ENCODE results near the gene FCHSD1.

The FCHSD1 gene

GRCh38 chr5:141657937-141658545 is 6.8 kb upstream of the FCHSD1 start:
- Histone ChIP-seq H3K36me3 (ENCODE audit: control insufficient read depth, insufficient read depth, low read length) (peaks cover 6% of the 10 kb centered on the region), H3K4me3 (ENCODE audit: insufficient read depth, low read depth, low read length) (no peak overlapping the region), H3K27me3 (ENCODE audit: control insufficient read depth, insufficient read depth, low read length, poor library complexity, severe bottlenecking) (no peaks in the 10 kb centered on the region), H3K9me3 (ENCODE audit: control insufficient read depth, low read length) (no peaks in the 10 kb centered on the region), H3K4me1 (ENCODE audit: control insufficient read depth, insufficient read depth, low read length) (no peaks in the 10 kb centered on the region), H3K27ac (ENCODE audit: insufficient read depth, low read depth, low read length, poor library complexity, severe bottlenecking) (no peak overlapping the region)
- WGBS, 2 experiments, result 87 to 93% methylated on average over 8 of the region's 8 CpGs

- Histone ChIP-seq H3K4me3 (ENCODE audit: insufficient read depth, low read depth, low read length) (no peak overlapping the region), H3K27ac (ENCODE audit: insufficient read depth, low read depth, low read length, poor library complexity, severe bottlenecking) (no peak overlapping the region), H3K9me3 (ENCODE audit: control insufficient read depth, low read length) (no peaks in the 10 kb centered on the region), H3K27me3 (ENCODE audit: control insufficient read depth, insufficient read depth, low read length, poor library complexity, severe bottlenecking) (peaks cover 2% of the 10 kb centered on the region), H3K36me3 (ENCODE audit: control insufficient read depth, insufficient read depth, low read length) (peaks cover 6% of the 10 kb centered on the region), H3K4me1 (ENCODE audit: control insufficient read depth, insufficient read depth, low read length) (no peaks in the 10 kb centered on the region)
- WGBS, 2 experiments, result 93 to 96% methylated on average over 1 of the region's 1 CpG
These were observed 6.2 kb upstream of the FCHSD1 start for GRCh38 chr5:141657404-141657803.

GRCh38 chr5:141656396-141656795 is 5.2 kb upstream of the FCHSD1 start:
- Histone ChIP-seq H3K27ac (ENCODE audit: insufficient read depth, low read depth, low read length, poor library complexity, severe bottlenecking) (no peak overlapping the region), H3K9me3 (ENCODE audit: control insufficient read depth, low read length) (no peaks in the 10 kb centered on the region), H3K36me3 (ENCODE audit: control insufficient read depth, insufficient read depth, low read length) (peaks cover 6% of the 10 kb centered on the region), H3K4me1 (ENCODE audit: control insufficient read depth, insufficient read depth, low read length) (no peaks in the 10 kb centered on the region), H3K27me3 (ENCODE audit: control insufficient read depth, insufficient read depth, low read length, poor library complexity, severe bottlenecking) (peaks cover 12% of the 10 kb centered on the region), H3K4me3 (ENCODE audit: insufficient read depth, low read depth, low read length) (no peak overlapping the region)
- WGBS, 2 experiments, result 93 to 94% methylated on average over 9 of the region's 9 CpGs

- 89 to 91% methylated on average over 7 of the region's 7 CpGs for WGBS, 2 experiments
- Histone ChIP-seq H3K4me3 (ENCODE audit: insufficient read depth, low read depth, low read length) (no peak overlapping the region), H3K4me1 (ENCODE audit: control insufficient read depth, insufficient read depth, low read length) (no peaks in the 10 kb centered on the region), H3K9me3 (ENCODE audit: control insufficient read depth, low read length) (no peaks in the 10 kb centered on the region), H3K27ac (ENCODE audit: insufficient read depth, low read depth, low read length, poor library complexity, severe bottlenecking) (no peak overlapping the region), H3K27me3 (ENCODE audit: control insufficient read depth, insufficient read depth, low read length, poor library complexity, severe bottlenecking) (peaks cover 16% of the 10 kb centered on the region), H3K36me3 (ENCODE audit: control insufficient read depth, insufficient read depth, low read length) (peaks cover 6% of the 10 kb centered on the region)
These were observed 3.8 kb upstream of the FCHSD1 start for GRCh38 chr5:141655020-141655419.

GRCh38 chr5:141654298-141654697 is 3.1 kb upstream of the FCHSD1 start:
- WGBS, 2 experiments, result 88 to 100% methylated on average over 1 to 2 of the region's 2 CpGs
- peaks cover 16% of the 10 kb centered on the region for H3K27me3 ChIP-seq (ENCODE audit: control insufficient read depth, insufficient read depth, low read length, poor library complexity, severe bottlenecking)
- no peaks in the 10 kb centered on the region for H3K9me3 ChIP-seq (ENCODE audit: control insufficient read depth, low read length)
- no peaks in the 10 kb centered on the region for H3K4me1 ChIP-seq (ENCODE audit: control insufficient read depth, insufficient read depth, low read length)
- peaks cover 6% of the 10 kb centered on the region for H3K36me3 ChIP-seq (ENCODE audit: control insufficient read depth, insufficient read depth, low read length)
- no peak overlapping the region for H3K4me3 ChIP-seq (ENCODE audit: insufficient read depth, low read depth, low read length)
- no peak overlapping the region for H3K27ac ChIP-seq (ENCODE audit: insufficient read depth, low read depth, low read length, poor library complexity, severe bottlenecking)

- peak overlapping the region; percentile 58 for H3K4me3 ChIP-seq (ENCODE audit: insufficient read depth, low read depth, low read length)
- peaks cover 16% of the 10 kb centered on the region for H3K27me3 ChIP-seq (ENCODE audit: control insufficient read depth, insufficient read depth, low read length, poor library complexity, severe bottlenecking)
- WGBS, 2 experiments, result 62 to 73% methylated on average over 9 of the region's 9 CpGs
- H3K36me3 ChIP-seq (ENCODE audit: control insufficient read depth, insufficient read depth, low read length), result peaks cover 6% of the 10 kb centered on the region
- H3K27ac ChIP-seq (ENCODE audit: insufficient read depth, low read depth, low read length, poor library complexity, severe bottlenecking), result no peak overlapping the region
- no peaks in the 10 kb centered on the region for H3K9me3 ChIP-seq (ENCODE audit: control insufficient read depth, low read length)
- no peaks in the 10 kb centered on the region for H3K4me1 ChIP-seq (ENCODE audit: control insufficient read depth, insufficient read depth, low read length)
These were observed 499 bp upstream of the FCHSD1 start for GRCh38 chr5:141651728-141652105.

GRCh38 chr5:141649972-141650371 is 1.2 kb downstream of the FCHSD1 start:
- no peak overlapping the region for H3K27ac ChIP-seq (ENCODE audit: insufficient read depth, low read depth, low read length, poor library complexity, severe bottlenecking)
- H3K4me3 ChIP-seq (ENCODE audit: insufficient read depth, low read depth, low read length), result no peak overlapping the region
- no peaks in the 10 kb centered on the region for H3K4me1 ChIP-seq (ENCODE audit: control insufficient read depth, insufficient read depth, low read length)
- H3K27me3 ChIP-seq (ENCODE audit: control insufficient read depth, insufficient read depth, low read length, poor library complexity, severe bottlenecking), result peaks cover 16% of the 10 kb centered on the region
- H3K36me3 ChIP-seq (ENCODE audit: control insufficient read depth, insufficient read depth, low read length), result no peaks in the 10 kb centered on the region
- no peaks in the 10 kb centered on the region for H3K9me3 ChIP-seq (ENCODE audit: control insufficient read depth, low read length)

- H3K27ac ChIP-seq (ENCODE audit: insufficient read depth, low read depth, low read length, poor library complexity, severe bottlenecking), result no peak overlapping the region
- WGBS, 2 experiments, result 92% methylated on average over 17 of the region's 17 CpGs
- no peak overlapping the region for H3K4me3 ChIP-seq (ENCODE audit: insufficient read depth, low read depth, low read length)
- H3K27me3 ChIP-seq (ENCODE audit: control insufficient read depth, insufficient read depth, low read length, poor library complexity, severe bottlenecking), result peaks cover 16% of the 10 kb centered on the region
- H3K36me3 ChIP-seq (ENCODE audit: control insufficient read depth, insufficient read depth, low read length), result no peaks in the 10 kb centered on the region
- H3K4me1 ChIP-seq (ENCODE audit: control insufficient read depth, insufficient read depth, low read length), result no peaks in the 10 kb centered on the region
- no peaks in the 10 kb centered on the region for H3K9me3 ChIP-seq (ENCODE audit: control insufficient read depth, low read length)
These were observed 2.0 kb downstream of the FCHSD1 start for GRCh38 chr5:141649056-141649688.

- WGBS, 2 experiments, result 83 to 85% methylated on average over 3 of the region's 3 CpGs
- H3K27ac ChIP-seq (ENCODE audit: insufficient read depth, low read depth, low read length, poor library complexity, severe bottlenecking), result no peak overlapping the region
- no peaks in the 10 kb centered on the region for H3K4me1 ChIP-seq (ENCODE audit: control insufficient read depth, insufficient read depth, low read length)
- H3K4me3 ChIP-seq (ENCODE audit: insufficient read depth, low read depth, low read length), result no peak overlapping the region
- H3K27me3 ChIP-seq (ENCODE audit: control insufficient read depth, insufficient read depth, low read length, poor library complexity, severe bottlenecking), result peaks cover 16% of the 10 kb centered on the region
- H3K9me3 ChIP-seq (ENCODE audit: control insufficient read depth, low read length), result no peaks in the 10 kb centered on the region
- H3K36me3 ChIP-seq (ENCODE audit: control insufficient read depth, insufficient read depth, low read length), result no peaks in the 10 kb centered on the region
These were observed 3.4 kb downstream of the FCHSD1 start for GRCh38 chr5:141647851-141648250.

GRCh38 chr5:141647242-141647641 is 4.0 kb downstream of the FCHSD1 start:
- H3K4me3 ChIP-seq (ENCODE audit: insufficient read depth, low read depth, low read length), result no peak overlapping the region
- no peaks in the 10 kb centered on the region for H3K36me3 ChIP-seq (ENCODE audit: control insufficient read depth, insufficient read depth, low read length)
- H3K27me3 ChIP-seq (ENCODE audit: control insufficient read depth, insufficient read depth, low read length, poor library complexity, severe bottlenecking), result peaks cover 13% of the 10 kb centered on the region
- H3K27ac ChIP-seq (ENCODE audit: insufficient read depth, low read depth, low read length, poor library complexity, severe bottlenecking), result no peak overlapping the region
- no peaks in the 10 kb centered on the region for H3K9me3 ChIP-seq (ENCODE audit: control insufficient read depth, low read length)
- 87 to 90% methylated on average over 4 to 5 of the region's 5 CpGs for WGBS, 2 experiments
- no peaks in the 10 kb centered on the region for H3K4me1 ChIP-seq (ENCODE audit: control insufficient read depth, insufficient read depth, low read length)

All from ectodermal cell (in vitro differentiated cells).